Testis (tissue), 2 donors: ENCODE results near the gene NGLY1.

Source experiments
- POLR2A ChIP-seq: fragments of 450-650 bp; IDR thresholded peaks from one replicate; pipeline ENCODE4 v1.6.1; 2017; ENCODE audit warnings: antibody characterized with exemption, mild to moderate bottlenecking, moderate library complexity
- TF ChIP-seq, protein P1 (sequence below), 3 experiments: fragments of 450-650 bp in 2 of 3; fragments of 200-600 bp in 1 of 3; sonication (generic) in 1 of 3; IDR thresholded peaks; one replicate each; pipeline ENCODE4 v1.5.1; 2016 to 2019; ENCODE audit warnings: antibody characterized with exemption in 3 of 3, mild to moderate bottlenecking in 2 of 3, moderate library complexity in 1 of 3

DNA sequence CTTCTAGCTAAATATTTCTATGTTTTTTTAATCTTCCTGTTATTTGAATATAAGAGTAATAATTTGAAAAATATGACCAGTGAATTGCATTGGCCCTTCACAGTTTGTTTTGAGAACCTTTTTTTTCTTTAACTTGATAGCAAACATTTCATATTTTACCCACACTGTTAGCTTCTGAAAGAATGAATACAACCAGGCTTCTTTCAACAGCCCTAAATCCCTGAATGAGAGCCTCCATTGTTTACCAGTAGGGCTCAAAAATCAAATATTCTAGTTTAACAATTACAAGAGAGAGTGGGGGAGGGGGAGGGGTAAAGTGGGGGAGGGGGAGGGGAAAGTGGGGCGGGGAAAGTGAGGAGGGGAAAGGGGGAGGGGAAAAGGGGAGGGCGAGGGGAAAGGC lies 104.1 kb downstream of the NGLY1 start:
- TF ChIP-seq, protein P1, sequence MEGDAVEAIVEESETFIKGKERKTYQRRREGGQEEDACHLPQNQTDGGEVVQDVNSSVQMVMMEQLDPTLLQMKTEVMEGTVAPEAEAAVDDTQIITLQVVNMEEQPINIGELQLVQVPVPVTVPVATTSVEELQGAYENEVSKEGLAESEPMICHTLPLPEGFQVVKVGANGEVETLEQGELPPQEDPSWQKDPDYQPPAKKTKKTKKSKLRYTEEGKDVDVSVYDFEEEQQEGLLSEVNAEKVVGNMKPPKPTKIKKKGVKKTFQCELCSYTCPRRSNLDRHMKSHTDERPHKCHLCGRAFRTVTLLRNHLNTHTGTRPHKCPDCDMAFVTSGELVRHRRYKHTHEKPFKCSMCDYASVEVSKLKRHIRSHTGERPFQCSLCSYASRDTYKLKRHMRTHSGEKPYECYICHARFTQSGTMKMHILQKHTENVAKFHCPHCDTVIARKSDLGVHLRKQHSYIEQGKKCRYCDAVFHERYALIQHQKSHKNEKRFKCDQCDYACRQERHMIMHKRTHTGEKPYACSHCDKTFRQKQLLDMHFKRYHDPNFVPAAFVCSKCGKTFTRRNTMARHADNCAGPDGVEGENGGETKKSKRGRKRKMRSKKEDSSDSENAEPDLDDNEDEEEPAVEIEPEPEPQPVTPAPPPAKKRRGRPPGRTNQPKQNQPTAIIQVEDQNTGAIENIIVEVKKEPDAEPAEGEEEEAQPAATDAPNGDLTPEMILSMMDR (IDR thresholded peaks at IDR 0.05) = no peak
- no peak for TF ChIP-seq POLR2A
